ENCODE results near the gene CDC14C. TPM values are rescaled to one million over a fixed set of nuclear protein-coding genes. Genes with fewer than 3 reads are reported as not detected.

CDC14C gene
- not detected for total RNA-seq
- polyA plus RNA-seq, result not detected
- long read RNA-seq, donor 1, result 0 reads
- long read RNA-seq, donor 2, result 0 reads

DNA sequence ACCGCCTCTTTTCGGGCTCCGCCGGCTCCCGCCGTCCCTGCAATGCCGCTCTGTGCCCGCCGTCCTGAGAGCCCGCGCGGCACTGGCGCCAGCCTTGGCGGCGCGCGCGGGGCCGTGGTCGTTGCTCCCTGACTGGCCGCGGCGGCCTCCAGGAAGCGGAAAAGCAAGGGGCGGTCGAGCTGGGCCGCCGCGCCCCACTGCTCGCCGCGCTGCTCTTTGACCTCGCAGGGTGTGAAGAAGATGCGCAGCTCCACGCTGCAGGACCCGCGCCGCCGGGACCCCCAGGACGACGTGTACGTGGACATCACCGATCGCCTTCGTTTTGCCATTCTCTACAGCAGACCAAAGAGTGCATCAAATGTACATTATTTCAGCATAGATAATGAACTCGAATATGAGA lies at the start of gene CDC14C:
Gene CDC14C (plus strand): TSS at position 115 of the 400 bp plus-strand sequence. CDS start 126 bp downstream, at position 241.
- Histone ChIP-seq H3K27ac (no peak within 1 kb of the TSS), H3K36me3 (ENCODE audit: insufficient read depth in 1 of 2, low read depth in 1 of 2) (no peaks in the 10 kb centered on the region), H3K9me3 (no peaks in the 10 kb centered on the region), H3K4me3 (no peak within 1 kb of the TSS), H3K27me3 (ENCODE audit: insufficient read depth in 3 of 3, low read length in 2 of 3) (no peaks in the 10 kb centered on the region), H3K4me1 (no peaks in the 10 kb centered on the region)
- WGBS, 3 donors, result 94 to 97% (median 95%) methylated on average over 44 to 46 of the region's 46 CpGs
- intact Hi-C loops (cut with DNase I), result no loop called here
- TF ChIP-seq, protein P1, sequence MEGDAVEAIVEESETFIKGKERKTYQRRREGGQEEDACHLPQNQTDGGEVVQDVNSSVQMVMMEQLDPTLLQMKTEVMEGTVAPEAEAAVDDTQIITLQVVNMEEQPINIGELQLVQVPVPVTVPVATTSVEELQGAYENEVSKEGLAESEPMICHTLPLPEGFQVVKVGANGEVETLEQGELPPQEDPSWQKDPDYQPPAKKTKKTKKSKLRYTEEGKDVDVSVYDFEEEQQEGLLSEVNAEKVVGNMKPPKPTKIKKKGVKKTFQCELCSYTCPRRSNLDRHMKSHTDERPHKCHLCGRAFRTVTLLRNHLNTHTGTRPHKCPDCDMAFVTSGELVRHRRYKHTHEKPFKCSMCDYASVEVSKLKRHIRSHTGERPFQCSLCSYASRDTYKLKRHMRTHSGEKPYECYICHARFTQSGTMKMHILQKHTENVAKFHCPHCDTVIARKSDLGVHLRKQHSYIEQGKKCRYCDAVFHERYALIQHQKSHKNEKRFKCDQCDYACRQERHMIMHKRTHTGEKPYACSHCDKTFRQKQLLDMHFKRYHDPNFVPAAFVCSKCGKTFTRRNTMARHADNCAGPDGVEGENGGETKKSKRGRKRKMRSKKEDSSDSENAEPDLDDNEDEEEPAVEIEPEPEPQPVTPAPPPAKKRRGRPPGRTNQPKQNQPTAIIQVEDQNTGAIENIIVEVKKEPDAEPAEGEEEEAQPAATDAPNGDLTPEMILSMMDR (IDR thresholded peaks at IDR 0.05), result no peak
- DNase-seq (no peak), ATAC-seq (no peak)

DNA sequence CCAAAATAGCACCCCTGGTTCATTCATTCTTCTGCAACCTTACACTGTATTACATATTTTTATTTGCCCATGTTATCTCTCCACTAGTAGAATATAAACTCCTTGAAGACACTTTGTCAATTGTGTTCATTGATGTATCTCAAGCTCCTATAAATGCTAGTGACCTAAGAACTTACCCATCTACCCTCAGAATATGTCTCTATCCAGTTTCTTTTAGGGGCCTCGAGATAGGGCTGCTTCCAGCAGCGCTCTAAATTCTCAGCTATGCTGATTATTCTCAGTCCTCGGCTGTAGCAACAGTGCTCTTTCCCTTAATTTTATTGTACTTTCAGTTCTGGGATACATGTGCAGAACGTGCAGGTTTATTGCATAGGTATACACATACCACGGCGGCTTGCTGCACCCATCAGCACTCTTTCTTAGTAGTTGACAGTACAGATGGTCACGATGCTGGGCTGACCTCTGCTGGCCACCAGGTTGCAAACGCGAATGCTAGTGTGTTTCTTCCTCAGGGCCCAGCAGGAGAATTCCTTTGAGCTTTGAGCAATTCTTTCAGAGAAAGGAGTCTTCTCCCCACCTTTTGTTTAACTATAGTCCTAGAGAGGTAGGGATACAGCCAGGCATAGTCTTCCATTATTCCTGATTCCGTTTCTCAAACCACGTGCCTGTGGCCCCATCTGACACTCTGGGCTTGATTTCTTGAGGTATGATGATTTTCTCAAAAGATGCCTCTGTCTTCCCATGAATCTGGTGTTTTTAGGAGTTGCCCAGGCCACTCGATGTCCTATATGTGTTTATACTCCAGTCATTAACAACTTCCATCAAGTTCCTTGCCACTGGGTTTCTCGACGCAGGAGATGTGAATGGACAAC lies 49.1 kb upstream of the CDC14C start:
- WGBS, 3 donors, result 44 to 47% (median 44%) methylated on average over 14 of the region's 14 CpGs
- DNase-seq, result peak; percentile 21 to 53
- Histone ChIP-seq H3K9me3 (no peaks in the 10 kb centered on the region), H3K27ac (no peak overlapping the region), H3K4me3 (no peak overlapping the region), H3K4me1 (no peaks in the 10 kb centered on the region), H3K36me3 (ENCODE audit: insufficient read depth in 1 of 2, low read depth in 1 of 2) (no peaks in the 10 kb centered on the region), H3K27me3 (ENCODE audit: insufficient read depth in 3 of 3, low read length in 2 of 3) (no peaks in the 10 kb centered on the region)
- TF ChIP-seq, protein P1 (IDR thresholded peaks at IDR 0.05), result no peak
- ATAC-seq, result no peak
- intact Hi-C loops (cut with DNase I), result no loop called here

DNA sequence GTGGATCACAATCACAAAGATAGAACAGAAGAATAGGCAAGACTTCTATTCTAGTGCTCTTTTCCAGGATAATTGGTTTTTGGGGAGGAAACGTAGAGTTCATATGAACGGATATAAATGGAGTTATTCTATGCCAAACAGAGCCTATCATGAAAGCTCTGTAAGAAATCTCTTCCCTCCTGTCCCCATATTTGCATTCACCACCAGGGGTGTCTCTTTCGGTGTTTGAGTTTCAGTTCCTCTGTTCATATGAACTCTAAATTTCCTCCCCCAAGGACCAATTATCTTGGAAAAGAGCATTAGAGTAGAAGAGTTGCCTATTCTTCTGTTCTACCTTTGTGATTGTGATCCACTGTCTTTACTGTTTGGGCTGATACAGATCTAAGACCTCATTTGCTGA lies 48.3 kb upstream of the CDC14C start:
- H3K4me1 ChIP-seq, result no peaks in the 10 kb centered on the region
- no peak overlapping the region for H3K4me3 ChIP-seq
- DNase-seq (no peak), ATAC-seq (no peak)
- WGBS, 3 donors, result 79 to 86% (median 80%) methylated on average over 3 of the region's 3 CpGs
- TF ChIP-seq, protein P1 (IDR thresholded peaks at IDR 0.05), result no peak
- no peaks in the 10 kb centered on the region for H3K9me3 ChIP-seq
- no peaks in the 10 kb centered on the region for H3K27me3 ChIP-seq (ENCODE audit: insufficient read depth in 3 of 3, low read length in 2 of 3)
- intact Hi-C loops (cut with DNase I), result no loop called here
- H3K36me3 ChIP-seq (ENCODE audit: insufficient read depth in 1 of 2, low read depth in 1 of 2), result no peaks in the 10 kb centered on the region
- H3K27ac ChIP-seq, result no peak overlapping the region

DNA sequence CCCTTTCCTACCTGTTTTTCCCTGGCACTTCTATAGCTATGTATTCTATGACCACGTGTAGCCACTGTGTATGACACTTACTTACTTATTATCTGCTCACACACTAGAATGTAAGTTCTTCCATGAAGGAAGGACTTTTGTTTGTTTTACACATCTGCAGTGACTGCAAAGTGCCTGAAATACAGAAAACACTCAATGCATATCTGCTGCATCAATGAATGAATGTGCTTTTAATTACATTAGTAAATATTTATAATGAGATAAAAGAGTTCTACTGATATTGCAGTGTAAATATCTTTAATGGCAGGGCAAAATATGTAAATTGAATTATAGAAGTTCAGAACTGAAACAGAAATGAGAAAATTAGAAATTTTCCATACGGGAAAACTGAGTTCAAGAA lies 43.5 kb upstream of the CDC14C start:
- WGBS, 3 donors, result 71 to 76% (median 71%) methylated on average over 2 of the region's 2 CpGs
- no peak for DNase-seq

More for the DNA sequence above, 43.5 kb upstream of the CDC14C start:
- intact Hi-C loops (cut with DNase I), result no loop called here
- H3K27me3 ChIP-seq (ENCODE audit: insufficient read depth in 3 of 3, low read length in 2 of 3), result no peaks in the 10 kb centered on the region
- no peaks in the 10 kb centered on the region for H3K9me3 ChIP-seq
- H3K36me3 ChIP-seq (ENCODE audit: insufficient read depth in 1 of 2, low read depth in 1 of 2), result no peaks in the 10 kb centered on the region
- H3K27ac ChIP-seq, result no peak overlapping the region
- no peaks in the 10 kb centered on the region for H3K4me1 ChIP-seq
- no peak for ATAC-seq
- no peak overlapping the region for H3K4me3 ChIP-seq
- TF ChIP-seq, protein P1 (IDR thresholded peaks at IDR 0.05), result no peak

All from psoas muscle (tissue), 8 donors.